ENCODE data around the gene MLN.

Gene MLN

DNA sequence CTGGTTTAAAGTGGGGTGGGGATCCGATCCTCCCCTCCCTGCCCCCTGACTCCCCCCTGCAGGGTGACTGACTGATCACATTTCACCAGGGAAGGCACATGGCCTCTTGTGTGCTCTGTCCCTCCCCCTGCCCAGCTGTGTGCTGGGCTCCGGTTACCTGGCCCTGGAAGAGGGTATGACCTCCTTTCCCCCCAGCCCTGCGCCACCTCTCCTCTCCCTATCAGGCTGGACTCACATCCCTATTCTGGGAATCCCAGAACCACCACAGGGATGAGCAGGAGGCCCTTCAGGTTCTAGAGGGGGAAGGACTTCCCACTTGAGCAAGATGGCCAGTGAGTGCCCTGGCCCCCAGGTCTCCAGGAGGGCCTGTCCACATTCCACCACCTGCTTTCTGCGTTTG, 55.0 kb downstream of the MLN start:
- H3K27ac ChIP-seq, result no peak overlapping the region
- TF ChIP-seq ZFX (IDR thresholded peaks at IDR 0.05), result no peak
- TF ChIP-seq, protein P1, sequence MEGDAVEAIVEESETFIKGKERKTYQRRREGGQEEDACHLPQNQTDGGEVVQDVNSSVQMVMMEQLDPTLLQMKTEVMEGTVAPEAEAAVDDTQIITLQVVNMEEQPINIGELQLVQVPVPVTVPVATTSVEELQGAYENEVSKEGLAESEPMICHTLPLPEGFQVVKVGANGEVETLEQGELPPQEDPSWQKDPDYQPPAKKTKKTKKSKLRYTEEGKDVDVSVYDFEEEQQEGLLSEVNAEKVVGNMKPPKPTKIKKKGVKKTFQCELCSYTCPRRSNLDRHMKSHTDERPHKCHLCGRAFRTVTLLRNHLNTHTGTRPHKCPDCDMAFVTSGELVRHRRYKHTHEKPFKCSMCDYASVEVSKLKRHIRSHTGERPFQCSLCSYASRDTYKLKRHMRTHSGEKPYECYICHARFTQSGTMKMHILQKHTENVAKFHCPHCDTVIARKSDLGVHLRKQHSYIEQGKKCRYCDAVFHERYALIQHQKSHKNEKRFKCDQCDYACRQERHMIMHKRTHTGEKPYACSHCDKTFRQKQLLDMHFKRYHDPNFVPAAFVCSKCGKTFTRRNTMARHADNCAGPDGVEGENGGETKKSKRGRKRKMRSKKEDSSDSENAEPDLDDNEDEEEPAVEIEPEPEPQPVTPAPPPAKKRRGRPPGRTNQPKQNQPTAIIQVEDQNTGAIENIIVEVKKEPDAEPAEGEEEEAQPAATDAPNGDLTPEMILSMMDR (conservative IDR thresholded peaks at IDR 0.05), result no peak

DNA sequence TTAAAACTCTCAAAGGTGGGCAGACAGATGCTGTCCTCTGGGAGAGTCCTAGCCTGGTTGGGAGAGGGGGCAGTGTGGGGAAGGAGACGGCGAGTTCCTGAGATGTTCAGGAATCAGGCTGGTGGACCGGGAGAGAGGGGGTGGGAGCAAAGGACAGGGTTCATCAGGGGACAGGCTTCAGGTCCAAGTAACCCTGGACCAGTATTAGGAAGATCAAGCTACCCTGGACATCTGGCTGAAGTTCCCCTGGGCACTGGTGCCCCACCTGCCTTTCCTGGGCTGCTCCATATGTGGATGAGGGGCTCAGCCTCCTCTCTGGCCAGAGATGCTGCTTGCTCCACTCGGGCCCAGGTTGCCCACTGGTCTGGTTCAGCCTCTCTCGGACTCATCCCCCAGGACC, 56.0 kb downstream of the MLN start:
- no peak for TF ChIP-seq ZFX (IDR thresholded peaks at IDR 0.05)
- TF ChIP-seq, protein P1 (conservative IDR thresholded peaks at IDR 0.05), result no peak
- no peak overlapping the region for H3K27ac ChIP-seq

GRCh38 chr6:33746651-33747100, 57.1 kb downstream of the MLN start, which contains the start of gene IP6K3:
Gene IP6K3 (minus strand): TSS chr6:33746905. CDS start chr6:33735476, 11,429 bp downstream.
- H3K27ac ChIP-seq, result no peak within 1 kb of the TSS
- TF ChIP-seq, protein P1 (conservative IDR thresholded peaks at IDR 0.05), result no peak
- TF ChIP-seq ZFX (IDR thresholded peaks at IDR 0.05), result no peak

DNA sequence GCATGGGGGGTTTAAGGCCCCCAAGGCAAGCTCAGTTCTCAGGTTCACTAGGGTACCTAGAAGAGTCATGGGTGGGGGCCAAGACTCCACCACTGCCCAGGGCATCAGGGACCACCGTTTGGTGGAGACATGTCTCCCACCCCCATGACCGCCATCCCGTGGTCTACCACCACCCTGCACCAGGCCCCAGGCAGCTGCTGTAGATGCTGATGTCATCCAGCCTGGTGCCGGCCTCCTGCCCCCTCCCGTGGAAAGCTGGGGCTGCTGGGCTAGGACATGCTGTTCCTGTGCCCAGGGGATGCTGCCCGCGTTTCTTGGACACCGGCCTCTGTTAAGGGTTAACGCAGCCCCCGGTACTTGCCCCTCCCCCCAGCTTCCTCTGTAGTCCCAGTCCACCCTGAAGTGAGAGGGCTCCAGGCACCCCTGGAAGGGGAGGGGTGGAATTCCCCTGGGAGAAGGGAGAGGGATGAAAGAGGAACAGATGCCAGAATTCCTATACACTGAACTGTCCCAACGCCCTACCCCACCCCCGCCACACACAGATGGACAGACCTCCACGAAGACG, 57.7 kb downstream of the MLN start:
- H3K27ac ChIP-seq, result no peak overlapping the region
- TF ChIP-seq ZFX (IDR thresholded peaks at IDR 0.05), result no peak
- TF ChIP-seq, protein P1 (conservative IDR thresholded peaks at IDR 0.05), result no peak

DNA sequence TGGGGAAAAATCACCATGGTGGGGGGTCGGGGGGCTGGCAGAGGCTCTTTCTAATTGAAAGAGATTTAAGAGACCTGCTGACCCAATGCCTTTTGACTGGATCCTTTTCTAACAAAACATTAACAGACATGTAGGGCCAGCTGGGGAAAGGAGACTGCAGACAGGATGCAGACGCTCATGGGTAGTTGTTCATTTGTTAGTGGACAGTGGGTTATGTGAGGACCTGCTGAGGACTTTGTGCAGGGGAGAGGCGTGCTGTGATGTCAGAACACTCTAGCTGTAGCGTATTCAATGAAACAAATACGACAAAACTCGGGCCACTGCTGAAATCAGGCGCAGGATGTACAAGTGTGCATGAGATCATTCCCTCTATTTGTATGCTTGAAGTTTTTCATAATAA, 58.3 kb downstream of the MLN start:
- TF ChIP-seq, protein P1 (conservative IDR thresholded peaks at IDR 0.05), result no peak
- TF ChIP-seq ZFX (IDR thresholded peaks at IDR 0.05), result no peak
- H3K27ac ChIP-seq, result peak overlapping the region; percentile 30; the same call in 1 of the 2 replicates

DNA sequence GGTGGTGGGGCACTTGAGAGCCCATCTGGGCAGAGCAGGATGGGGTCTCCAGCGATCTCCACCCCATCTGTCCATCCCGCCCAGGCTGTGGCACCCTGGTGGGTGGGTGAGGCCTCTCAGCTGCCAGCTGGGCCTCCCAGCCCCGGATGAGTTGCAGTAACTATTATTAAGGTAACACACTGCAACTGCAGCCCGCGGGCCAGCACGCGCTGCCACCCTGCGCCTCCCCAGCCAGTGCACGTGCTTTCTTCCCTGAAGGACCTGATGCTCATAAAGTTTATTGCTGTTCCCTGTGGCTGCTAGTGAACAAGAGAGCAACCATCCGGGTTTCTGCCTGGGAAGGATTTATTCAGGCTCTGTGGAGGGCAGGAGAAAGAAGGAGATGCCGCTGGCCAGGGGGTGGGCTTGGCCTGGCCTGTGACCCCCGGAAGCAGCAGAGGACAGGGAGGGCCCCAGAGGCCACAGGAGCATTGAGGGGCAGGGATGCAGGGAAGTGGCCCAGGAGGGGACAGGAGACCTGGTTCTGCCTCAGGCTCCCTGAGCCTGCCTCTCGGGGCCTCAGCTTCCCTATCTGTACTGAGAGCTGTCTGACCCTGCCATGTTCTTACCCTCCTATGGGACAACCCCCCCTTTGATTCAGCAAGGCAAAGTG, 58.8 kb downstream of the MLN start:
- peak overlapping the region; percentile 30 for H3K27ac ChIP-seq
- TF ChIP-seq, protein P1 (conservative IDR thresholded peaks at IDR 0.05), result no peak
- TF ChIP-seq ZFX (IDR thresholded peaks at IDR 0.05), result no peak
